Left hindlimb (tissue), 1 donor: ENCODE results near the gene IGFL2.
"Not testable (repeated sequence)": the region's sequence is repeated elsewhere in the genome, so short reads cannot be mapped to it uniquely, and the experiment has no call there.

Source experiments
- DNase-seq: peaks from one replicate; pipeline ENCODE4 v3.0.0-alpha.2; 2018

IGFL2 gene

DNA sequence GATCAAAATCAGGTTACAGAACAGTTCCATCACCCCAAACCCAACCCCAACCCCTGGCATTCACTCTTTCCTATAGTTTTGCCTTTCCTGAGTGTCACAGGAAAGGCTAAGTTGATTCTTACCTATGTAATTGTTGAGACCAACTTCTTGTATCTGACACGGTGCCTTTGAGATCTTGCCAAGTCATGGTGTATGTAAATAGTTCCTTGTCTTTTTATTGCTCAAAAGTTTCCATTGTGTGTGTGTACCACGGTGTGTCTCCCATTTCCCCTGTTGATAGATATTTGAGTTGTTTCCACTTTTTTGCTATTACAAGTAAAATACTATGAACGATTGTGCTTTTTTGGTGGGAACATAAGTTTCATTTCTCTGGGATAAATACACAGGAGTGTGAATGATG lies 3.3 kb upstream of the IGFL2 start:
- DNase-seq = no peak

DNA sequence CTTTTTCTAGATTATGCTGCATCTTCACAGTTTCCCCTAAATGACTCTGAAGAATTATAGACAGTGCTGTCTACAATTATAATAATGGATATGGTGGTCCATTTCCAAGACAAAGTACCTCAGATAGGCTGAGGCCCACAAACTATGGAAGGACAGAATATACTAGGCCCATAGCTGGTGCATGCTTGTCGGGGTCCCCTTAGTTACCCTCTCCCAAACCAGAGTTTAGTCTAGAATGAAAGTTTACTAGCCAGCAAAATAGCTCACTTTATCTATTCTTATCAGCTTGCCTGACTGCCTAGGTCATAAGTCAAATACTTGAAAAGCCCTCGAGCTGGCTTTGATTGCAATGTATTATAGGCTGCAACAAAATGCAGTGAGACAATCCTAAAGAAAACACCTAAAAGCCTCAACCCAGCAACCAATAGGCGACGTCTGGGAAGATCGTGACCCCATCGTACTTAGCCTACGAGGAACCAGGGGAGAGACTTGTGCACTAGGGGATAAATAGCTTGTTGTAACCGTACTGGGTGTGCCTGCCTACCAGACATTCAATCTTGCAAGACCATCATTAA lies 785 bp upstream of the IGFL2 start:
- no peak for DNase-seq

DNA sequence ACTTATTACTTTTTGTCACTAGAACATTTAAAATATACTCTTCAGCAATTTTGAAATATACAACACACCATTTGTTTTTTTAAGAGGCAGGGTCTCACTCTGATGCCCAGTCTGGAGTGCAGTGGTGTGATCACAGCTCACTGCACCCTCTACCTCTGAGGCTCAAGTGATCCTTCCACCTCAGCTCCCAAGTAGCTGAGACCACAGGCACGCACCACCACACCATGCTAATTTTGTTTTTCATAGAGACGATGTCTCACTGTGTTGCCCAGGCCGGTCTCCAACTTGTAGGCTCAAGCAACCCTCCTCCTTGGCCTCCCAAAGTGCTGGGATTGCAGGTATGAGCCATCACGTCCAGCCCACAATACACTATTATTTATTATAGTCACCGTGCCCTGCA lies 2.6 kb downstream of the IGFL2 start:
- DNase-seq = no peak

DNA sequence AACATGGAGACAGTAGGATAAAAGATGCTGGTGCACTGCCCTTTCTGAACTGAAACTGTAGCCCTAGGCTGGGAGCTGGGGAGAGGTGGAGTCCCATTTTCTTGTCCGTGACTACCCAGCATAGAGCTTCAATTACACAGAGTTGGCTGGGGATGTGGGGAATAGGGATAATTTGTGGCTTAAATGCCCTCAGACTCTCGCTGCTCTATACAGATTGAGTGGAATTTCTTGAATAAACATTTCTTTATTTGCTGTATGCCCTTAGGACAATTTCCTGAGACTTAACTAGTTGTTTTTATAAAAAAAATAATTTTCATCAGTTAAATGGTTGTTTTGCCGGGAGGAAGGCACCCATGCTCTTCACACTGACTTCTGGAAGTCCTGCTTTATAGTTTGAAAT lies 7.2 kb downstream of the IGFL2 start:
- no peak for DNase-seq

DNA sequence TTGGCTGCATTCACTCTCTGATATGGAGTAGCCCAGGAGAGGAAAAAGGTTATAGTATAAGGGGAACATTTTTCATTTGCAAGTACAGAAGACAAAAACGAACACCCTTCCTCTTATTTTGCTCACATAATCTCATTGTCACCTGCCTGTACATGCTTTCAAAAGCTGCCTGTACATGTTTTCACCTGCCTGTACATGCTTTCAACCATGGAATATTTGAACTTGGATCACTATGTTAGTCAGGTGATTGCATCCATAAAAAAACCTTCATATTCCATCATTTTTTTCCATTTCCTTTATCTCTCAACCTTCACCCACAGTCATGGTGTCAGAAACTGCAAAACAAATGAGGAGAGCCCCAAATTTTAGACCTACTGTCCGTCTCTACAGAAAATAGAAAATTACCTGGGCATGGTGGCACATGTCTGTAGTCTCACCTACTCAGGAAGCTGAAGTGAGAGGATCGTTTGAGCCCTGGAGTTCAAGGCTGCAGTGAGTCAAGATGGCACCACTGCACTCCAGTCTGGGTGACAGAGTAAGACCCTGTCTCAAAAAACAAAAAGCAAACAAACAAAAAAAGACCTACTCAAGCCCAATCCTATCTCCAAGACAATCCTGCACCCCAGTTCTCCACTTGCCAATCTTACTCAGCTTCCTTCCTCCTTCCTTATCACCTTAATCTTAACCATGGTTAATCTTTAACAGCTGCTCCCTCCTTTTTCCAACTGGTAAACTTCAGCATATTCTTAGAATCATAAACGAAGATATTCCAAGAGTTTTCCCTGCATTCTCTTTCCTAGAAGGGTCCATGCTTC lies 11.6 kb downstream of the IGFL2 start:
- DNase-seq = no peak

DNA sequence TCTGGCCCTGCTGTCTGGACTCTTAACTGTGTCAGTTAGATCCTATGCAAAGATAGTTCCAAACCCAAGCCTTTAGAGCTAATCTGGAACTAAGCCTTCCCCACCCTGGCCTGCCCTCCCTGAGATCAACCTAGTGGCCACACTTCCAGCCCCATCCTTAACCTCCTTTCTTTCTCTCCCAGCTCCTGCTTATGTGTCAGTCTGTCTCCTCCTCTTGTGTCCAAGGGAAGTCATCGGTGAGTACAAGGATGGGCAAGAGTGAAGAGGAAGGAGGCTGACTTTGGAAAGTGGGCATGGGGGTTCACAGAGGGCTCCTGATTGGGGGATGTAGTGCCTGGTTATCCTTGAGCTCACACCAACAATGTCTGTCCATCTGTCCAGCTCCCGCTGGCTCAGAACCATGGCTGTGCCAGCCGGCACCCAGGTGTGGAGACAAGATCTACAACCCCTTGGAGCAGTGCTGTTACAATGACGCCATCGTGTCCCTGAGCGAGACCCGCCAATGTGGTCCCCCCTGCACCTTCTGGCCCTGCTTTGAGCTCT lies 12.3 kb downstream of the IGFL2 start:
- DNase-seq = no peak

DNA sequence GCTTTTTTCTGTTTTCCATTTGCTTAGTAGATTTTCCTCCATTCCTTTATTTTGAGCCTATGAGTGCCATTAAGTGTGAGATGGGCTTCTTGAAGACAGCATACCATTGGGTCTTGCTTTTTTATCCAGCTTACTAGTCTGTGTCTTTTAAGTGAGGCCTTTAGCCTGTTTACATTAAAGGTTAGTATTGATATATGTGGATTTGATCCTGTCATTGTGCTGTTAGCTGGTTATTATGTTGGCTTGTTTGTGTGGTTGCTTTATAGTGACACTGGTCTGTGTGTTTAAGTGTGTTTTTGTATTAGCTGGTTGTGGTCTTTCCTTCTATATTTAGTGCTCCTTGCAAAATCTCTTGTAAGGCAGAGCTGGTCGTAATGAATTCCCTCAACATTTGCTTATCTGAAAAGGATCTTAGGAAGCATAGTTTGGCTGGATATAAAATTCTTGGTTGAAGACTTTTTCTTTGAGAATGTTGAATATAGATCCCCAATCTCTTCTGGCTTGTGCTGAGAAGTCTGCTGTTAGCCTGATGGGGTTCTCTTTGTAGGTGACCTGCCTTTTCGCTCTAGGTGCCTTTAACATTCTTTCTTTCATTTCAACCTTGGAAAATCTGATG lies 13.7 kb downstream of the IGFL2 start:
- not testable (repeated sequence) for DNase-seq

DNA sequence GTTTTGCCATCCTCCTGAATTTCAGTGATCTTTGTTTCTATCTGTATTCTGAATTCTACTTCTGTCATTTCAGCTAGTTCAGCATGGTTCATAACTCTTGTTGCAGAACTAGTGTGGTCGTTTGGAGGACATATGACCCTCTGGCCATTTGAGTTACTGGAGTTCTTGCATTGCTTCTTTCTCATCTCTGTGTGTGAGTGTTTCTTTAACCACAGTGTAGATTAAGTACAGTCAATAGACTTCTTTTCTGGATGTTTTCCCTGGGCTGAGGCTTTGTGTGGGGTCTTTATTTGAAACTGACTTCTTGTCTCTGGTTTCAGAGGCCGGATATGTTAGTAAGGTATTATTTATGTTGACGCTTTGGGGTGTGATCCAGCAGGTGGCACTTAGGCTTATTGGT lies 14.7 kb downstream of the IGFL2 start:
- DNase-seq = no peak

DNA sequence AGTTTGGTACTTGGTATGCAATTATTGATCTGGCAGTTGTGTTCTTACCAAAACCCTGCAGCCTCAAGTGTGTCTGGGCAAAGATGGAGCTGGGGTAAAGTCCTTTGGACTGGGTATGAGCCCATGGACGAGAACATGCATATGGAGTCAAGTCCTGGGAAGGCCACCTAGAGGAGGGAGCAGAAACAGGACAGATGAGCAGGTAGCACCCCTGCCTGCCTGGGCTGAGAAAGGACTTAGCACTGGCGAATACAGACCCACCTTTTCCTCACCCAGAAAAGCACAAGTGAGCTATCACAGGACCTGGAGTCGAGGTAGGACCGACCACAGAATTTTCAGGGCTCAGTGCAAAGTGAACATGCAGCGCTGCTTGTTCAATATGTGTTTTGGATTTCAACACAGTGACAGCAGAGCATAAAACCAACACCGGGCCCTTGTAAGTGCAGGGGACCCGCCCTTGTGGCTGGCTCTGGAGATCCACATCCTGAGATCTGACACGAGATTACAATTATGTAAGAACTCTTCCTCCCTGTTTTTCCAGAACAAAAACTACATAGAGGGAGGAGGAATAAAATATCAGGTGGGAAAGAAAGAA lies 25.9 kb downstream of the IGFL2 start:
- DNase-seq = no peak

DNA sequence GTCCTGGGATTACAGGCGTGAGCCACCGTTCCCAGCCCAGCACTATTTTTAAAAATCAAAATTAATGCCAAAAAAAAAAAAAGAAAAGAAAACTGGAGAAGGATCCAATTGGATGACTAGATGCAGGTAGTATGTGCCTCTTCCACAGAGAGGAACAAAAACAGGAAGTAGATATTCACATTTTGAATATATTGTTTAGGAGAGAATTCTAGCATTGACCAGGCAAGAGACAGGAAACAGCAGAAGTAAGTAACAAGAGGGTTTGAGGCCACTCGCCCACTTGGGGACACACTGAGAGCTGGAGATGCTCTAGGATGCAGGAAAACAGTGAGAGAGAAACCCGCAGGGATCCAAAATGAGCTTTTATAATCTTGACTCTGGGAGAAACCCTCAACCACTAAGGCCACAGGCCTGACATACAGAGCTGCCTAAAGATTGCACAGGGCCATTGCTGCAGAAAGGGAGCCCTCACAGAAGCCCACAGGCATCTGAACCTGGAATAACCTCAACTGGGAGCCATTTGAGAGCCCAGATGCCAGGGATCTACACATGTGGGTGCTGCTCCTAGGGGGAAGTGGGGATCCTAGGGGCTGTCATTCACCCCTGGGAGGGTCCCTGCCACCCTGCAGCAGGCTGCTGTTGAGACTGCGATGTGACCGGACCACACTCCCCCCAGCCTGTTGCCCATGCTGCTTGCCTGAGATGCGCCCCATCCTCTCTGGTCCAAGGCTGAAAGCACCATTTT lies 28.2 kb downstream of the IGFL2 start:
- DNase-seq = no peak

DNA sequence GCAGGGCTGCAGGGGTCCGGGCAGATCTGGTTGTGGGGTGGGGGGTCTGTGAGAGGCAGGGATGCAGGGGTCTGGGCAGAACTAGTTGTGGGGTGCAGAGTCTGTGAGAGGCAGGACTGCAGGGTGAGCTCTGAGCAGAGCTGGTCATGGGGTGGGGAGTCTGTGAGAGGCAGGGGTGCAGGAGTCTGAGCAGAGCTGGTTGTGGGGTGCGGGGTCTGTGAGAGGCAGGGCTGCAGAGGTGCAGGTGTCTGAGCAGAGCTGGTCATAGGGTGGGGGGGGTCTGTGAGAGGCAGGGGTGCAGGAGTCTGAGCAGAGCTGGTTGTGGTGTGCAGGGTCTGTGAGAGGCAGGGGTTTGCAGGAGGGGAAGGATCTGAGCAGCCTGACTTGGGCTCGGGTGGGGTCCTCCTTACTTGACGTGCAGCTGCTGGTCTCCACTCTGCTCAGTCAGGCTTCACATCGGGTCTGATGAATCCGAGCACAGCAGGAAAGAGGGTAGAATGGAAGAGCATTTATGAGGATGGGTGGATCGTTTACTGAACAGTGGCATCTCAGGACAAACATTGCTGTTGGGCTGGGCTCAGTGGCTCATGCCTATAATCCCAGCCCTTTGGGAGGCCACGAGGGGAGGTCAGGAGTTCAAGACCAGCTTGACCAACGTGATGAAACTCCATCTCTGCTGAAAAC lies 31.2 kb downstream of the IGFL2 start:
- DNase-seq = no peak

DNA sequence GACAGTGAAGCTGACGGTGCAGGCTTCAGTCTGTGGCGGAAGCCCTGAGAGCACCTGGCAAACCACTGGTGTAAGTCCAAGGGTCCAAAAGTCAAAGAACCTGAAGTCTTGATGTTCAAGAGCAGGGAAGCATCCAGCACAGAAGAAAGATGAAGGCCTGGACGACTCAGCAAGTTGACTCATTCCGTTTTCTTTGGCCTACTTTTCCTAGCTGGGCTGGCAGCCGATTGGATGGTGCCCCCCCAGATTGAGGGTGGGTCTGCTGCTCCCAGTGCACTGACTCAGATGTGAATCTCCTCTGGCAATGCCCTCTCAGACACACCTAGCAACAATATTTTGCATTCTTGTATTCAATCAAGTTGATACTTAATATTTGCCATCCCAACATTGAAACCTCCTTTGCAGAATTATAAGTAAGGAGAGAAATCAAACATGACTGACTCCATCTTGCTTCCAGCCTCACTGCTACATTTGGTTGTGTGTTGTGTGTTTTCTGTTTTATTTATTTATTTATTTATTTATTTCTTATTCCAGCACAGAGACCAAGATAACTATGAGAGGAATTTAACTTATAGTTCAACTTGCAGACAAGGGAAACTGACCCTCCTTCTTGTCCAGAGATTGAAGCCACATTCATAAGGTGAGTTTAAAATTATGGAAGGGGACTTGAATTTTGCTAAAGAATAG lies 32.8 kb downstream of the IGFL2 start:
- DNase-seq = no peak

DNA sequence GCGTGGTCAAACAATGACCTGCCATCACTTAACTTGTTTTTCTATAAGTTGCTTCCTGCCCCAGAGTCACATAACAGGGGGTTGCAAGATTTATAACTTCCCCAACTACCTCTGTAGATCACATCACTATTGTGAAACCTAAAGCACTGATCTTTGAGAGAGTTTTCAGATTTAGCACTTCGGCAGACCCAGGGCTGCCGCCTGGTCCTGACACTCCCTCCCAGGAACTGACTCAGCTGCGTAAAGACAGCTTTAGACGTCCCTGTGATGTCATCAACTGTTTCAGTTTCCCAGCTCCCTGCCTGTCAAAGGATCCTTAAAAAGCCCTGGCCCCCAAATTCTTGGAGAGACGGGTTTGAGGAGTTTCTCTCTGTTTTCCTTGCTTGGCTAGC lies 33.3 kb downstream of the IGFL2 start:
- no peak for DNase-seq

DNA sequence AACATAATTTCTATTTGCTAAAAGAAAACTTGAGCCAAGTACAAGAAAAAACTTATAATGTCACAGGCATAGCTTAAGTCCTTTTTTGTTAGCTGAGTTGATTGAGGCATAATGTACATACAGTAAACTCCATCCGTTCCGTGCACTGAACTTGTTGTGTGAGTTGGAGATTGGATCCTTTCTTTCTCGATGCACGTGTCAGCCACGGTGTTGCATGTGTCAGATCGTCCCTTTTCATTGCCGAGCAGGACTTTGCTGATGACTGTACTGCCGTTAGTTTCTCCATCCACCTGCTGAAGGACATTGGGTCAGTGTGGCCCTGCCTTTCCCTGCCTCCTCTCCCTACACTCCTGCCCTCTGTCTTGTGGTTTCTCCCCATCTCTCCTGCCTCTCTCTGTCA lies 34.4 kb downstream of the IGFL2 start:
- DNase-seq = no peak

DNA sequence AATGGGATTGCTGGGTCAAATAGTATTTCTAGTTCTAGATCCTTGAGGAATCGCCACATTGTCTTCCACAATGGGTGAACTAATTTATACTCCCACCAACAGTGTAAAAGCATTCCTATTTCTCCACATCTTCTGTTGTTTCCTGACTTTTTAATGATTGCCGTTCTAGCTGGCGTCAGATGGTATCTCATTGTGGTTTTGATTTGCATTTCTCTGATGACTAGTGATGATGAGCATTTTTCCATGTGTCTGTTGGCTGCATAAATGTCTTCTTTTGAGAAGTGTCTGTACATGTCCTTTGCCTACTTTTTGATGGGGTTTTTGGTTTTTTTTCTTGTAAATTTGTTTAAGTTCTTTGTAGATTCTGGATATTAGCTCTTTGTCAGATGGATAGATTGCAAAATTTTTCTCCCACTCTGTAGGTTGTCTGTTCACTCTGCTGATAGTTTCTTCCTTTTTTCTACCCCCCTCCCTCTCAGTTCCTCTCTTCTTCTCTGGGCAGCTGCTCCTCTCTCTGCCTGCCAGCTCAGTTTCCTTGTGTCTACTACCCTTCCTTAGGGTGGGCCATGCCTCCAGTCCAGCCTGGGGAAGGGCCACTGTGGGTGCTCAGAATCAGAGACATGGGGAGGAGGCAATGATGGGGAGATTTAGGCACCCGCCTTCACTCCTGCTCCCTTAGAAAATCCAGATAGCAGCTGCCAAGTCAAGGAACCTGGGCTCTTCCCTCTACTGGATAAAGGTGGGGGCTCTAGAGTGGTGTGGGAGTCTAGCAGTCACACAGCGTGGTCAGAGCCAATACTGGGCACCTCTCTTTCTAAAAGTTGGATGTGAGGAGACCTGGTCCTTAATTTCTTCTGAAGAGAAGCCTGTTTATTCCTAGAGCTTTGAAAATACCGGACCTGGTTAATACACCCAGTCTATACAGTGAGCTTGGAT lies 37.0 kb downstream of the IGFL2 start:
- DNase-seq = not testable (repeated sequence)

DNA sequence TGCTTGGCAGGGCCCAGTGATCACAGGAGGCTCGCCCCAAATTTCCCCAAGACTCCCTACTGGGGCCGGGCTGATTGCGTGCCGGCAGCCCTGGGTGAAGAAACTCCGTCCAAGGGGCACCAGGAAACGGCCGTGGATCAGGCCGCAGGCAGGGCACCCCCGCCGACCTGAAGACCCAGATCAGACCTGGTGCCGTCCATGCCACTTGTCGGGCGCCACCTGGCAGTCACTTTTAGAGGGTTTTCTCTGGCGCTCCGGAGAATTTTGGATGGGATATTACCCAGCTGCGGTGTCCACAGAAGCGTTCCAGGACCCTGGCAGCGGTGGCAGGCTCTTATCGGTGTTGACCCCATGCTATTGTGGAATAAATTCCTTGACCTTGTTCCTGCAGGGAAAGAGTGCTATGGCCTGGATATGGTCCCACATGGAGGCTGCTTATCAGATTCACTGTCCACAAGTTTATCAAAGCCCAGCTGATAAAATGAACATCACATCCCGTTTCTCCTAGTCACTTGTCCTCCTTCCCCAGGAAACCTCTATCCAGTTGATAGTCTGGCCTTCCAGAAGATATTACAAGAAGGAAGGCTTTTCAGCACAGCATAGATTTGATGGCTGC lies 38.2 kb downstream of the IGFL2 start:
- no peak for DNase-seq

DNA sequence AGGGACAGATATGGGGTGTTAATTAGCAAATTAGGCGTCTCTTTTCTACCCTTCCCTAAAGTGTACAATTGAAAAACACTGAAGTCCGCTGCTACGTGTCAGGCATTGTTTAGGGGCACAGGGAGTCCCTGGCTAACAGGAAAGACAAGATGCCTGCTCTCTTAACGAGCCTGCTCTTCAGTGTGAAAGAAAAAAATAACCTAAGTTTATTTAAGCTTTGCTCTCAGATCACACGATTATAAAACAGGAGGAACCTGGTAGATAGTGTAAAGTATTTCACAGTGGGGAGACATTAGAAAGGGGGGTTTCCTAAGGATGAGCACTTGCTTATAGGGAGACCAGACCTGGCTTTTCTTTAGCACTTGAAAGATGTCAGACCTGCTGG lies 38.7 kb downstream of the IGFL2 start:
- DNase-seq = no peak

DNA sequence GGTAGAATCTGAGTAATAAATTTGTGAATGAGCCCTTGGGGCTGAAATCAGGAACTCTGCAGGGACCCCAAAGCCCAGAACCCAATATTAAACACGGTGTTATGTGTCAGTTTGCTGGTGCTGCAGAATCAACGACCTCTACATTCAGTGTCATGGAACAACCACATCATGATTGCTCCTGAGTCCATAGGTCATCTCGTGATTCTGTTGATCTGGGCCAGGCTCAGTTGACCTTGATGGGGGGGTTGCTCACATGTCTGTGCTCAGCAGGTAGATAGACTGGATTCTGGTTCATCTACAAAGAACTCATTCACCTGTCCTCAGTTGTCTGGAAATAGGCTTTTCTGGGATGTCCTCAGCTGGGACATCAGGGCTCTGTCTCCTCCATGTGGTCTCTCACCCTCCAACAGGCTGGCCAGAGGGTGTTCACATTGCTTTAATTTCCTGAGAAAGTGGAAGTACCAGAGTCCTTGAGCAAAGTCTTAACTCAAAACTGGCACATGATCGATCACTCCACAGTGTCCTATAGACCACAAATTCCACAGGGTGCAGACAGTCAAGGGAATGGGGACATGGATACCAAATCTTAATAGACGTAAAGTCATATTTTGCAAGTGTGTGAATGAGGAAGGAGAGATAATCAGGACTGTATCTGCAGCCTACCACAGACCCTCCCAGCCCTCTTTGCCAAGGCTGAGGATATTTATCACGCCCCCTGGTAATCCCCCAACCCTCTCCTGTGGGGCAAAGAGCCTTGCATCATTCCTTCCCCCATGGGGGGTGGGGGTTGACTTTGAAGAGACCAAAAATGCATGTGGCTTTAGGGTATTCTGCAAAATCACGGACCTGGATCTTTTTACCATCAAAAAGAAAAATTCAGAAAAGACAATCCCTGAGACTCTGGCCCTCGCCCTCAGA lies 42.2 kb downstream of the IGFL2 start:
- no peak for DNase-seq

DNA sequence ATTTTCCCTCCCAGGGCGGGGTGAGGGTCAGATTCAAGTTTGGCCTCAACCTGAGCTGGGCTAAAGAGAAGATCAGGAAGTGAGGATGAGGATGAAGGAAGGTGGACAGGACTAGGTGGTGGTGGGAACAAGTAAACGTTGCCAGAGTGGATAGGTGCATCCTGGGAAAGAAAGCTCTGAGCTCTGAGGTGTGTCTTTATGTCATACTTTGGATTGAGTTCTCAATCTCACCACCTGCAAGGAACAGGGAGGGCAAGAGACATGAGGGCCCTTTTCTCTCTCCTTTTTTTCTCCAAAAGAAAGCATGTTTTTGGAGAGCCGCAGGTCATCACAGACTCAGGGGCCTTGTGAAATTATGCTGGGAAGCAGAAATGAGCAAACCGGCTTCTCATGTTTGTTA lies 43.3 kb downstream of the IGFL2 start:
- no peak for DNase-seq
